DOHH2 (cell line): ENCODE data around the gene LSM5.

ENCODE experiments used
- H3F3A ChIP-seq: fragments of 200-600 bp; sonication (generic), shearing (Covaris generic); 2 replicates; pipeline ENCODE4 v1.6.0; 2016; ENCODE audit warnings: antibody characterized with exemption, mild to moderate bottlenecking; ENCODE audit not compliant: control insufficient read depth, insufficient read depth
- H3K27ac ChIP-seq: fragments of 200-600 bp; sonication (generic); 2 replicates; pipeline ENCODE4 v1.5.1; 2014; ENCODE audit warnings: low read depth, mild to moderate bottlenecking, low read length, moderate library complexity
- H3K27me3 ChIP-seq: fragments of 200-600 bp; sonication (generic); 2 replicates; pipeline ENCODE4 v1.6.1; 2014; ENCODE audit warnings: mild to moderate bottlenecking, low read length, mixed read lengths; ENCODE audit not compliant: control insufficient read depth
- H3K36me3 ChIP-seq: fragments of 200-600 bp; sonication (generic); 2 replicates; pipeline ENCODE4 v1.6.1; 2014; ENCODE audit warnings: mild to moderate bottlenecking, low read length, moderate library complexity, mixed read lengths; ENCODE audit not compliant: control insufficient read depth
- H3K4me1 ChIP-seq: fragments of 200-600 bp; sonication (generic); 2 replicates; pipeline ENCODE4 v1.6.1; 2014; ENCODE audit warnings: mild to moderate bottlenecking, low read length, mixed read lengths; ENCODE audit not compliant: control insufficient read depth
- H3K4me2 ChIP-seq: fragments of 200-600 bp; sonication (generic); 2 replicates; pipeline ENCODE4 v1.6.0; 2014; ENCODE audit warnings: mild to moderate bottlenecking, low read length, moderate library complexity
- H3K4me3 ChIP-seq: fragments of 200-600 bp; sonication (generic); 2 replicates; pipeline ENCODE4 v1.5.1; 2014; ENCODE audit warnings: mild to moderate bottlenecking, low read length, mixed read lengths
- H3K79me2 ChIP-seq: fragments of 200-600 bp; sonication (generic); 2 replicates; pipeline ENCODE4 v1.6.1; 2014; ENCODE audit warnings: mild to moderate bottlenecking, low read length, mixed read lengths; ENCODE audit not compliant: control insufficient read depth
- H3K9me2 ChIP-seq: fragments of 200-600 bp; sonication (generic); replicated peaks from 2 replicates; pipeline ENCODE4 v1.6.1; 2014; ENCODE audit warnings: mild to moderate bottlenecking, low read length, mixed read lengths; ENCODE audit not compliant: control insufficient read depth
- H3K9me3 ChIP-seq: fragments of 200-600 bp; sonication (generic); 2 replicates; pipeline ENCODE4 v1.6.1; 2014; ENCODE audit warnings: antibody characterized with exemption, low read length, mixed read lengths; ENCODE audit not compliant: control insufficient read depth, insufficient read depth
- H4K20me1 ChIP-seq: fragments of 200-600 bp; sonication (generic); 2 replicates; pipeline ENCODE4 v1.6.0; 2014; ENCODE audit warnings: low read depth, mild to moderate bottlenecking, antibody characterized with exemption, low read length, moderate library complexity; ENCODE audit not compliant: control insufficient read depth, insufficient read depth
- CTCF ChIP-seq: fragments of 200-600 bp; sonication (generic); IDR thresholded peaks from one replicate; pipeline ENCODE4 v1.5.1; 2014; ENCODE audit warnings: antibody characterized with exemption, mild to moderate bottlenecking, low read depth, low read length; ENCODE audit not compliant: poor library complexity, severe bottlenecking
- EZH2phosphoT487 ChIP-seq: fragments of 200-600 bp; sonication (generic); IDR thresholded peaks from 2 replicates; pipeline ENCODE4 v1.6.1; 2017; ENCODE audit warnings: borderline replicate concordance, mild to moderate bottlenecking, antibody characterized with exemption, low read length, moderate library complexity, mixed read lengths

LSM5 gene

GRCh38 chr7:32462977-32463376 is 27.2 kb downstream of the LSM5 start:
- Histone ChIP-seq H3K9me3 (no peaks in the 10 kb centered on the region), H3K27ac (no peak overlapping the region), H3K4me3 (no peak overlapping the region), H3F3A (no peaks in the 10 kb centered on the region), H3K79me2 (no peaks in the 10 kb centered on the region), H3K4me2 (no peak overlapping the region), H3K4me1 (no peaks in the 10 kb centered on the region), H3K36me3 (no peaks in the 10 kb centered on the region), H3K27me3 (no peaks in the 10 kb centered on the region), H4K20me1 (no peaks in the 10 kb centered on the region), H3K9me2 (no peaks in the 10 kb centered on the region)
- no peak for TF ChIP-seq EZH2phosphoT487
- TF ChIP-seq CTCF = no peak

- Histone ChIP-seq H3K4me3 (no peak overlapping the region), H3F3A (no peaks in the 10 kb centered on the region), H3K9me2 (no peaks in the 10 kb centered on the region), H3K9me3 (no peaks in the 10 kb centered on the region), H3K79me2 (no peaks in the 10 kb centered on the region), H3K27ac (no peak overlapping the region), H3K27me3 (no peaks in the 10 kb centered on the region), H3K36me3 (no peaks in the 10 kb centered on the region), H4K20me1 (no peaks in the 10 kb centered on the region), H3K4me2 (no peak overlapping the region), H3K4me1 (no peaks in the 10 kb centered on the region)
- no peak for TF ChIP-seq CTCF
- TF ChIP-seq EZH2phosphoT487 = no peak
Observed at GRCh38 chr7:32462451-32462850, 27.7 kb downstream of the LSM5 start.

GRCh38 chr7:32461484-32461883 is 28.7 kb downstream of the LSM5 start:
- no peaks in the 10 kb centered on the region for H3K9me2 ChIP-seq
- no peak overlapping the region for H3K4me3 ChIP-seq
- H3K4me2 ChIP-seq = no peak overlapping the region
- no peaks in the 10 kb centered on the region for H3K36me3 ChIP-seq
- 0 out of 2 replicates have a peak, but pooled peaks cover 7% of the 10 kb centered on the region for H3K9me3 ChIP-seq
- no peaks in the 10 kb centered on the region for H3K27me3 ChIP-seq
- H3K4me1 ChIP-seq = no peaks in the 10 kb centered on the region
- H4K20me1 ChIP-seq = no peaks in the 10 kb centered on the region
- no peak overlapping the region for H3K27ac ChIP-seq
- no peaks in the 10 kb centered on the region for H3F3A ChIP-seq
- no peaks in the 10 kb centered on the region for H3K79me2 ChIP-seq
- TF ChIP-seq EZH2phosphoT487 = no peak
- TF ChIP-seq CTCF = no peak

- Histone ChIP-seq H3F3A (no peaks in the 10 kb centered on the region), H4K20me1 (no peaks in the 10 kb centered on the region), H3K4me2 (no peak overlapping the region), H3K9me3 (0 out of 2 replicates have a peak, but pooled peaks cover 7% of the 10 kb centered on the region), H3K9me2 (no peaks in the 10 kb centered on the region), H3K36me3 (no peaks in the 10 kb centered on the region), H3K4me3 (no peak overlapping the region), H3K4me1 (no peaks in the 10 kb centered on the region), H3K27ac (no peak overlapping the region), H3K27me3 (no peaks in the 10 kb centered on the region), H3K79me2 (no peaks in the 10 kb centered on the region)
- TF ChIP-seq EZH2phosphoT487 (no peak), CTCF (no peak)
Observed at GRCh38 chr7:32459788-32460187, 30.4 kb downstream of the LSM5 start.
